GM21528 (cell line): ENCODE results near the gene COL6A2.
"Not testable (repeated sequence)": the region's sequence is repeated elsewhere in the genome, so short reads cannot be mapped to it uniquely, and the experiment has no call there.

Experiments used
- ATAC-seq: cut with Tn5 transposase; IDR thresholded peaks from one replicate; pipeline ENCODE4 v1.9.1; 2021; ENCODE audit warnings: mild to moderate bottlenecking, moderate library complexity; ENCODE audit not compliant: unreplicated experiment, low FRiP score

COL6A2 gene

DNA sequence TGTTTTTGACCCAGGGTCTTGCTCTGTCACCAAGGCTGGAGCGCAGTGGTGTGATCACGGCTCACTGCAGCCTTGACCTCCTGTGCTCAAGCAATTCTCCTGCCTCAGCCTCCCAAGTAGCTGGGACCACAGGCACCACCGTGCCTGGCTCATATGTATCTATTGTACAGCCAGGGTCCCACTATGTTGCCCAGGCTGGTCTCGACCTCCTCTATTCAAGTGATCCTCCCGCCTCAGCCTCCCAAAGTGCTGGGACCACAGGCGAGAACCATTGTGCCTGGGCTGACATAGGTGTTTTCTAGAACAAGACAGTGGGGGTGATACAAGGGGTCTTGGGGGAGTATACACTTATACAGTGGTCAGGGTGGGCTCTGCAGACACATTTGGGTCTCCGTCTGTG is 40.0 kb downstream of the COL6A2 start:
- ATAC-seq: no peak

DNA sequence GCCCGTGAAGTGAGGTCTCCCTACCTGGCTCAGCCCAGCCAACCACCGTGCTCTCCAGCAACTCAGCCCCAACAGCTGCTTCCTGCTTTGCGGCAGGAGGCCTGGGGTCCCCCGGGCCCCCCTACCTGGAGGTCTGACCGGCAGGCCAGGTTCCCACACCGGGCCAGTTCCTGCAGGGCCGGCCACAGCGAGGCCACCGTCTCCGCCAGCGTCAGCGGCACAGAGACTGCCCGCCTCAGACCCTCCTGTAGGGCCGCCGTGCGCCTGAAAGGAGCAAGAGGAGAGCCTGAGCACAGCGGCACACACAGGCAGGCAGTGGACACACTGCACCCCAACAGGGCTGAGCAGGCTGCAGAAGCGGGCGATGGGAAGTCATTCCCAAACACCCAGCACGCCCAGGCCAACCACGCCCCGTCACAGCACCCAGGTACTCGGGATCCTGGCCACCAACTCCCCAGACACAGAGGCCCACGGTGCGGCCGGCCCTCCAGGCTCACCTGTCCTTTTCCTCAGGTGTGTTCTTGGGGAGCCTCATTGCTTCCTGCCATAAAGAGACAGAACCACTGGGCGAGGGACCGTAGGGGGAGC is 40.6 kb downstream of the COL6A2 start:
- no peak for ATAC-seq

- no peak for ATAC-seq
Measured at GRCh38 chr21:46139686-46140085, 41.8 kb downstream of the COL6A2 start.

DNA sequence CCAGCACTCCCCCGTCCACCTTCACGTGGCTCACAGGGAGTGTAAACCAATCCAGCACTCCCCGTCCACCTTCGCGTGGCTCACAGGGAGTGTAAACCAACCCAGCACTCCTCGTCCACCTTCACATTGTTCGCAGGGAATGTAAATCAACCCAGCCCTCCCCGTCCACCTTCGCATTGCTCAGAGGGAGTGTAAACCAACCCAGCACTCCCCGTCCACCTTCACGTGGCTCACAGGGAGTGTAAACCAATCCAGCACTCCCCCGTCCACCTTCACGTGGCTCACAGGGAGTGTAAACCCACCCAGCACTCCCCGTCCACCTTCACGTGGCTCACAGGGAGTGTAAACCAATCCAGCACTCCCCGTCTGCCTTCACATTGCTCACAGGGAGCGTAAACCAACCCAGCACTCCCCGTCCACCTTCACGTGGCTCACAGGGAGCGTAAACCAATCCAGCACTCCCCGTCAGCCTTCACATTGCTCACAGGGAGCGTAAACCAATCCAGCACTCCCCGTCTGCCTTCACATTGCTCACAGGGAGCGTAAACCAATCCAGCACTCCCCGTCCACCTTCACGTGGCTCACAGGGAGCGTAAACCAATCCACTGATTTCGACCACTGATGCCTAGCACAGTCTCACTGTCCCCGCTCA is 42.6 kb downstream of the COL6A2 start:
- not testable (repeated sequence) for ATAC-seq

- no peak for ATAC-seq
Measured at GRCh38 chr21:46141767-46142581, 44.1 kb downstream of the COL6A2 start.

- ATAC-seq: no peak
Measured at GRCh38 chr21:46142582-46143473, 44.9 kb downstream of the COL6A2 start.

DNA sequence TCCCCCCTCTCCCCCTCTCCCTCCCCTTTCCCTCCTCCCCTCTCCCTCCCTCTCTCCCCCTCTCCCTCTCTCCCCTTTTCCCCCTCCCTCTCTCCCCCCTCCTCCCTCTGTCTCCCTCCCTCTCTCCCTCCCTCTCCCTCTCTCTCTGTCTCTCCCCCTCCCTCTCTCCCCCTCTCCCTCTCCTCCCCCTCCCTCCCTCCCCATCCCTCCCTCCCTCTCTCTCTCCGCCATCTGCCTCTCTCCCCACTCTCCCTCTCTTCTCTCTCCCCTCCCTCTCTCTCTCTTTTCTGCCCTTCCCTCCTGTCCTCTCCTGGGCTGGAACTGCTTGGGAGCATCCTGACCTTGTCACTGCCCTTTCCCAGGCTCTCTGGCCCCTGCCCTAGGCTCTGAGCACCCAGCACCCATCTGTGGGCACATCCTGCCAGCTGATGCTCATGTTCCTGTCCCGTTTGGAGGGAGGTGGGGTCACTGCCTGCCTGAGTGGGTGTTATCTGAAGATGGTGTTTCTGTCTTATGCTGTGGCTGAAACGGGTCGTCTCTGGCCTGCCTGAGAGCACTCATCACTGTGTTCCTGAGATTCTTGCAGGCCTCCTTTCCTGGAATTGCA is 46.7 kb downstream of the COL6A2 start:
- no peak for ATAC-seq

- no peak for ATAC-seq
Measured at GRCh38 chr21:46145159-46145839, 47.4 kb downstream of the COL6A2 start.

DNA sequence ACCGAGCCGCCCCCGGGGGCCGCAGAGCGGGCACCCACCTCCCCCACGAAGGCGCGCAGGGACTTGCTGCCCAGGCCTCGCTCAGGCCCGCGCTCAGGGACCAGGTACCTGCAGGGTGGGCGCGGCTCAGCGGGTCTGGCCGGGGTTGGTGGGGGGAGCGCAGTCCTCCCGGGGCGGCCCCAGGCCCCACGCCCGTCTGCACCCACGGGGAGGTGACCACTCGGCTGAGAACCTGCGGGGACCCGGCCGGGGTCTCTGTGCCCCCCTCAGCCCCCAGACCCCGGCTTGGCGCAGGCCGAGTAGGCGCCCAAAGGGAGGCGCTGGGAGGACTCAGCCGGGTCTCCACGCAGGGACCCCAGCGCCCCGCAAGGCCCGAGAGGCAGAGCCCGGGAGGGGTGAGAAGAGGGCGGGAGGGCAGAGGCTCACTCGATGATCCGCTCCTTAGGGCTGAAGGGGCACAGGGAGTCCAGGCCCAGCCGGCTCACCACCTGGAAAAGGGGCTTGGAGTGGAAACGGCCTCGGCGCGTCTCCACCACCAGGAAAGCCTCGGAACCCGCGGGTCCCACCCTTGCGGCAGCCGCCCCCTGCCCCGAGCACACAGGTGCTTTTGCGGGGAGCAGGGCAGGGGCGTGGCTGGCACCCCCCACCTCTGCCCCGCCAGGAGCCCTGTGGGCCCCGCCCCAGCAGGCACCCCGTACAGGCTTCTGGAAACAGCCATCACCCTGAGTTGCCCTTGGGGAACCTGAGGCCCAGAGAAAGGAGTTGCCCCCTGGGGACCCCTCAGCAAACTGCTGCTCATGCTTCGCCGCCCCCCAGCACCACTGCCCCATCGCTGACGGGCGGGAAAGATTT is 48.2 kb downstream of the COL6A2 start:
- no peak for ATAC-seq

DNA sequence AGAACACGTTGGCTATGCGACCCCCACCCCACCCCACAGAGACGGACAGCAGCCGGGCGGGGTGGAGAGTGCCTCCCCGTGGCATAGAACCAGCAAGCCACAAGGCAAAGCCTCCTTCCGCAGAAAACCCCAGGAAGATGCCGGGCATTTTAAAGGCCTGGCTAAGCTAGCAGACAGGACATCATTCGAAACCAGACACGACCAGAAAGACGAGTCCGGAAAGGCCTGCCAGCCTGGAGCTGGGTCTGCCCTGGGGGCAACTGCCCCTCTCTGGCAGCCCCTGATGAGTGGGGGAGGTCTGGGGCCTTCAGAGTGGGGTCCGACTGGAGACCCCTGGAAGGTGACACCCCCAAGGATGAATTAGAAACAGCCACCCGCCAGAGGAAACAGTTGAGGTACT is 48.9 kb downstream of the COL6A2 start:
- no peak for ATAC-seq

DNA sequence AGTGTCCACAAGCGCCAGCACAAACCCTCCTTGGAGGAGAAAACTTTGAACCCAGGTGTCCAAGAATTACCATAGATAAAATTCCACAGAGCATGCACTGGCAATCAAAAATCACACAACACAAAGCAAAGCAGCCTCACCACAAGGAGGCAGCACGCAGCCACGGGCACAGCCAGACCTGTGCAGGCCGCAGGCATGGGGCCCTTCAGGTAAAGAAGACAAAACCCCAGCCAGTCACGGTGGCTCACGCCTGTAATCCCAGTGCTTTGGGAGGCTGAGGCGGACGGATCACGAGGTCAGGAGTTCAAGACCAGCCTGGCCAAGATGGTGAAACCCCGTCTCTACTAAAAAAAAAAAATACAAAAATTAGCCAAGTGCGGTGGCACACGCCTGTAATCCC is 49.5 kb downstream of the COL6A2 start:
- ATAC-seq: not testable (repeated sequence)

- ATAC-seq: no peak
Measured at GRCh38 chr21:46148106-46148505, 50.2 kb downstream of the COL6A2 start.

- no peak for ATAC-seq
Measured at GRCh38 chr21:46149205-46149901, 51.4 kb downstream of the COL6A2 start.

DNA sequence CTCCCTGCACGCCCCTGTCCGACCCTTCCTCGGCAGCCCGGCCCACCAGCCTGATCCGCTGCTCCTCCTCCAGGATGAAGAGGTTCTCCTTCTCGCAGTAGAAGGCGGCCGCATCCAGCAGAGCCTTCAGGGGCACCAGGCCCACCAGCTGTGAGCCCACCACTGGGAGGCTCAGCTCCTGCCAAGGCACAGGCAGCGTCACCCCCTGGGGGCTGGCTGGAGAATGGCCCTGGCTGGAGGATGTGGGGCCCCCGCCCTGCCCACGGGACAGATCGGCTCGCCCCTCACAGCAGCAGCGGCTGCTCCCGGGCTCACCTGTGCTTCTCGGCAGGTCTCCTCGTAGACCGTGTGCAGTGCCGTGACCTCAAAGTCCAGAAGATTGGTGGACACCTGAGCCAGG is 52.2 kb downstream of the COL6A2 start:
- ATAC-seq: no peak

GRCh38 chr21:46150491-46151121 is 52.7 kb downstream of the COL6A2 start:
- no peak for ATAC-seq

- ATAC-seq: no peak
Measured at GRCh38 chr21:46151261-46151988, 53.5 kb downstream of the COL6A2 start.
